HG03442 (cell line): ENCODE data around the gene SRP68.
"Not testable (repeated sequence)": the region's sequence is repeated elsewhere in the genome, so short reads cannot be mapped to it uniquely, and the experiment has no call there.

Source experiments
- ATAC-seq: cut with Tn5 transposase; IDR thresholded peaks from one replicate; pipeline ENCODE4 v1.9.1; 2021; ENCODE audit warnings: mild to moderate bottlenecking, moderate library complexity; ENCODE audit not compliant: unreplicated experiment

The SRP68 gene

DNA sequence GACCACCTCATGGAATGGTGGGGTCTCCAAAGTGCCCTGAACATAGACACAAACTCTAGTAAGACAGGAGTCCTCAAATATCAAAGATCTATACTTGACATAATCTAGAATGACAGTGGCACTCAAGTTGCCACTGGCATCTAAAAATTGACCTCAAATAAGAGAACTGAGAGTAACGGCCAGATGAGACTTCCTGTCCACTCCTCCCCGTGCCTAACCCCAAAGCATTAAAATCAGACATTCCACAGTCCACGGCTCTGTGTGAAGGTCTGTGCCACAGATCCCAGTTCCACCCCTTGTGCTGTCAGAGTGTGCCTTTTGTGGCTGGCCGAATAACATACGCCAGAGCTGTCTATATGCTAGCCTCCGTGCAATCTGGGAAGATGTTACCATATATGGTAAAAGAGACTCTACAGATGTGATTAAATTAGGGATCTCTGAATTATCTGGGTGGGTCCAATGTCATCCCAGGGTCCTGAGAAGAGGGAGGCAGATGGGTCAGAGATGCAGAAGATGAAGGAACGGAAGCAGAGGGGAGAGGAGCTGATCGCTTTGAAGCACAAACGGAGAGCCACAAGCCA is 24.2 kb downstream of the SRP68 start:
- ATAC-seq, result no peak

DNA sequence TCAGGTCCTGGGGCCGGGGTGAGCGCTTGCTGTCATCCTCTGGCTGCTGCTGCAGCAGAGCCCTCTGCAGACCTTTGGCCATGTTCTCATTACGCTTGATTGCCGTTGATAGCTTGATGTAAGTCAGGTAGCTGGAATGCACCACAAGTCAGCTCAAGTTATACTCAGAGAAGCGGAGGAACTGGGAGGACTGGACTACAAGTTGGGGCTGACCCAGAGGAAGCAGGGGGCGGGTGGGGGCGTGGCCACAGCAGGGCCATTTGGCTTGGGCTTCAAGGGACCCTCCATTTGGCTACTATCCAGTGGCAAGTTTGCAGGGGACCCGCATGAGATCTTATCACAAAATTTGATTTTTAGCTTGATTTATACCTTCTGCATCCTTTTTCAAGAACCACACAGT is 26.3 kb downstream of the SRP68 start:
- no peak for ATAC-seq

DNA sequence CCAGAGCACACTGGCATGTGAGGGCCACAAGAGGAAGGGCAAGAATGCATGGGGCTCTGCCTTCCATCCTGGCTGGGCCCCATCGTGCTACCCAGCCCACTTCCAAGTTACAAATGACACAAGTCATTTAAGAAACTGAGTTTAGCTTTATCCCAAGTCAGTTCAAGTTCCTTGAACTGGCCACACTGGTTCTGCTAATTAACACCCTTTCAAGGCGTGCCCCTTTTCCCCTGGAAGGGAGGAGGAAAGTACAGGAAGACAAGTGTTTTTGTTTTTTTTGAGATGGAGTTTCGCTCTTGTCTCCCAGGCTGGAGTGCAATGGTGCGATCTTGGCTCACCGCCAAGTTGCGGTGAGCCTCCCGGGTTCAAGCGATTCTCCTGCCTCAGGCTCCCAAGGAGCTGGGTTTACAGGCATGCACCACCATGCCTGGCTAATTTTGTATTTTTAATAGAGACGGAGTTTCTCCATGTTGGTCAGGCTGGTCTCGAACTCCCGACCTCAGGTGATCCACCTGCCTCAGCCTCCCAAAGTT is 27.8 kb downstream of the SRP68 start:
- ATAC-seq, result not testable (repeated sequence)

DNA sequence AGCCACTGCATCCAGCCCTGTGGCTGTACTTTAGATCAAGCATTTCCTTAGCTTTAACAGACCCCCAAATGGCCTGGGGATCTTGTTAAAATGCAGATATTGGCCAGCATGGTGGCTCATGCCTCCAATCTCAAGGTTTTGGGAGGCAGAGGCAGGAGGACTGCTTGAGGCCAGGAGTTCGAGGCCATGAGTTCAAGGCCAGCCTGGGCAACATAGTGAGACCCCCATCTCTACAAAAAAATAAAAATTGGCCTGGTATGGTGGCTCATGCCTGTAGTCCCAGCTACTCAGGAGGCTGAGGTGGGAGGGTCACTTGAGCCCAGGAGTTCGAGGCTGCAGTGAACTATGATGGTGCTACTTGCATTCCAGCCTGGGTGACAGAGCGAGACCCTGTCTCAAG is 29.4 kb downstream of the SRP68 start:
- not testable (repeated sequence) for ATAC-seq

DNA sequence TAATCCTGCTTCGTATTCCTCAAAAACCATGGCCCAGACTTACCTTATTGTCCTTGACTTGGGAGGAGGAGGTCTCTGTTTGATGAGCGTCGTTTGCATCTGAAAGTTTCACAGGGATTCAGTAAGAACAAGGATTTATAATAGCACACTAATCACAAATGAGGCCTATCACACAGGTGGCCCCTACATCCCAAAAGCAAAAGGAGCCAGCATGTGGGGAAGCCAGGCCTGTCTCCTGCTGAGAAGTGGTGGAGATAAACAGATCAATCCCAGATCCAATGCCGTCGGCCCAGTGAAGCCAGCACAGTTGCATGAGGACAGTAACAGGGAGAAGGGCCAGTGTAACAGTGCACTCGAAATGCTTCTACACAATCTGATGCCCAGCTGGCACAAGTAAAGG is 31.9 kb downstream of the SRP68 start:
- no peak for ATAC-seq

DNA sequence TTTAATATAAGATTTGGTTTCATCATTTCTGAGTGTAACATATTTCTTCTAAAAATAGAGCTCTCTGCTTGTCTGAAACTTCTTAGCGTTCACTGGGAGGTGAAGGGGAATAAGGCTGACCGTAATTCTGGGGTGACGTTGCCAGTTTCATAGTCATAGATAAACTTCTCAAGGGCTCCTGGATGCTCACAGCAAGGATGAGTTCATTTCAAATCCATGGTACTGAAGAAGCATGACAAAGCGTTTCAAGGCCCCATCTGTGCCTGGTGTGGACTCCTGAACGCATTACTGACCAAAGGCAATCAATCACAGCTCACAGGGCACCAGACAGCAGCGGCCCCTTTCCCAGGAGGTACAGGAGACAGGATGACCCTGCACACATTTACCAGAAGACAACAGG is 33.2 kb downstream of the SRP68 start:
- no peak for ATAC-seq

DNA sequence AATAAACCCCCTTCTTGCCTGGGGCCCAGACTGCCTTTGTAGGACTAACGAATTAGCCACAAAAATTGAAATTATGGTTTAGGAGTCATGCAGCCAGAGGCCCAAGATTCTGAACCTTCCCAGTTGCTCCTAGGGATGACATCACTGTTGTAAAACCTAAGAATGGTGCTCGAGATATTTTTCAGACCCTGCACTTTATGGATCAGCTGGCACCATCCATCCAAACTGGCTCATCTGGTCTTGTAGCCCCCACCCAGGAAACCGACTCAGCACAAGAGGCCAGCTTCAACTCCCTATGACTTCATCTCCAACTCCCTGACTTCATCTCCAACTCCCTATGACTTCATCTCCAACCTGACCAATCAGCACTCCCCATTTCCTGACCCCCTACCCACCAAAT is 34.3 kb downstream of the SRP68 start:
- ATAC-seq, result no peak

DNA sequence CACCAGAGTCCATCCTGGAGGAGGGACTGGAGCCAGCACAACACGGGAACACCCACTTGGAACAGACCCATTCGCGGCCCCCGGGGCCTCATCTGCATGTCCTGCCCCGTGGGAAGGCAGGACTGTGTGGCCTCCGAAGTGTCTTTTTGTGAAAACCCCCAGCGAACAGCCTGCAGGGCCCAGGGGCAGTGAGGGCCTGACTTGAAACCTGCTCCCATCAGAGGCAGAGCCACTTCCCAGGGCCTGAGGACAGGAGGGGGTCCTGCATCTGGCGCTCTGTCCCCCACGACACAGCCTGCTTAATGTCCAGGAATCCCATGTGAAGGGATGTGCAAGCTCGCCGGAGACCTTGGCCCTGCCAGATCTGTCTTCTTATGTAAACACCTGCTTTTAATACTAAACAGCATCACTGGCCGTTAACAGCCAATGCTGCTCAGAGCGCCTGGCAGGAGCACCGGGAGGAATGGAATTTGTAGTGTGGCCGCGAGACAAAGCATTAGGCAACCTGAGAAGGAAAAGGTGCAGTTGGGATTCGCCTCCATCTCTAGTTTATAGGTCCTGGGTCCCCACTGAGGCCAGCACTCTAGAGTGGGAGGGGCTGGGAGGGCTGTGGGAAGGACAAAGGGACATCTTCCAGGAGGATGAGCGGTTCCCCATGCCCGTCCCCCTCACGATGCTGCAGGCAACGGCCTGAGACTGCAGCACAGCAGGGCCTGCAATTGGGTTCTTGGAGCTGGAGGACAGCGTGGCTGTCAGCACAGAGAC is 35.6 kb downstream of the SRP68 start:
- no peak for ATAC-seq

DNA sequence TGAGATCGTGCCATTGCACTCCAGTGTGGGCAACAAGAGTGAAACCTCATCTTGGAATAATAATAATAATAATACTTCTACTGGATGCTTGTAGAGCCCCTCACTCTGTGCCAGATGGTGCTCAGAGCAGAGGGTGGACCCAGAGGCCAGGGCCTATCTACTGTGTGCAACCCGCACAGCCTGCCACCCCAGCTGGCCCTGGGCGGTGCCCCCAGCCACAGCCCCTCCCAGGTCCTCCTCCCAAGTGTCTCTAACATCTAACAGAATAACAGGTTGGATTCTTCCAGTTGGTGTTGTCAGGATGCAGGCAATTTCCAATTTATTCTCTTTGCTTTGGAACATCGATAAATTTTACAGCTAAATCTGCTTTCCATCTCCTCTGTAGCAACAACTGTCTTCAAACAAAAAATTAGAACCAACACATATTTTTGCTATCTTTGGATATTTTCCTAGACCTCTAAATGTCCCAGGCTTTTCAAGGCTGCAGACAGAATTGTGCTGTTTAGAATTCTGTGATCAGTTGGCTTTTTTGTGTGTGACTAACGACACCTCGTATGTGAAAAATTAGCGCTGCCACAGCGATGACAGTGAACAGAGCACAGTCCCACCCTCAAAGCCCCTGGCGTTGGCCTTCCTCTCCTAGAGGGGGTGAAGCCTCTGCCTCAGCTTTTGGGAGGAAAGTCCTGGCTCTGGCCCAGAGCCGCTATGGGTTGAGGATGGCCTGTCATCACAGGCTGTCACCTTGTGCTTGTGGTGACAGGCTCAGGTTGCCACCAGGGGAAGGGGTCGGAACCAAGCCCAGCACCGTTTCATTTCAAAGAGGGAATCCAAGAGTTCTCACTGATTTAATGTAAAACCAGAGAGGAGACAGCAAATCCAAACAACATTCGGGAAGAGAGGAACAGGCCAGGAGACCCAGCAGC is 37.6 kb downstream of the SRP68 start:
- ATAC-seq, result no peak

DNA sequence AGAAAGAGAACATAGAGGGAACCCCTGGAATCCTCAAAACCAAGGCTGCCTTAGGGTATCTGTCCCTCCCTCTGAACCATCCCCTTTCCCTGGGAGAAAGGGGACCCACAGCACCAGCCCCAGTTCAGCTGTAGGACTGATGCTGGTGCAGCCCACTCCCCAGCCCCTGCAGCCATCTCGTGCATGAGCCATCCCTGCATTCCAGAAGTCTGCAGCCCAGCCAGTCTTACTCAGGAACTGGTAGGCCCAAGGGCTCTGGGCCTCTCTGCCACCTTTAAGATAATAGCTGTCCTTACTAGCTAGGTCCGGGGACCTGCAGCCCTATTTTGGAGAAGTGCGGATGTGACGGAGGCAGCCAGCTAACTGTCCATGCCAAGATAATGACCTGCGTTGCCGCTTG is 39.2 kb downstream of the SRP68 start:
- no peak for ATAC-seq

DNA sequence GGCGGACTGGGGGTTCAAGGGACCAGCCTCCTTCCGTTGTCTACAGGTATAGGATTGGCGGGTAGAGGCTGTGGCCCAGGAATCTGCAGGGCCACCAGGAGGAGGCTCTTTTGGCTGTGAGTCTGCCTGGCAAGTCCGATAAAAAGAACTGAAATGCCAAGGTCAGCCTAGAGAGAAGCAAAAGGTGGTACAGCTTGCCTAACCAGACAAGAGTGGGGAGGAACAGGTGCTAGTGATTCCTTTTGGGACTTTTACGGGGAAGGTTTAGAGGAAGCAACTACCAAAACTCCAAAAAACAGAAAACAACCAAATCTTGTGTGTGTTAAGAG is 39.6 kb downstream of the SRP68 start:
- ATAC-seq, result no peak

DNA sequence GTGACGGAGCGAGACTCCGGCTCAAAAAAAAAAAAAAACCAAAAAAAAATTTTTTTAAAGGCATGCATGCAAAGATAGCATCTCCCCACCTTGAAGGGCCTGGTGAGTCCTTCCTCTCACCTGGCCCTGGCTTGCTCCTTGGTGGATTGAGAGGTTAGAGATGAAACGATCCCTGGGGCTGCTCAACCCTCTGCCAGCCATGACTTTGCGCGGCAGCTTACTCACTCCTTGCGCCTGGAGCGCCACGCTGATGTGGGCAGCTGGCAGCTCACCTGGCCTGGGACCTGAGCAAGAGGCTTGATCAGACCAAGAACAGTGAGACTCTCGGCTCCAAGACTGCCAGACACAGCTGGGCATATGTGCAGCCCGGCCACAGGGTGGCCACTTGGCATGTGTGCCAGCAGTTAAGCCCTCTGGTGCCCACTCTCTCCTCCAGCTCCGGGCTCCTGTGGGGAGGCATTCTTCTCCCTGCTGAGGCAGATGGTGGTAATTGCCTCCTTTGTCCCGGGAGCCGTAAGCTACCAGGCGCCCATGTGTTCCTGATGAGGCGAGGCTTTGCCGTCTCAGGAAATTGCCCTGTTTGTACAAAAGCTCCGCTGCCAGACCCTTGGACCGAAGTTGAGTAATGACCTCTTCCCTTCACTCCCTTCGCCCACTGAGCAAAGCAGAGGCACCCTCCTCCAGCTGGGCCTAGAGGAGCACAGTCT is 40.1 kb downstream of the SRP68 start:
- no peak for ATAC-seq

DNA sequence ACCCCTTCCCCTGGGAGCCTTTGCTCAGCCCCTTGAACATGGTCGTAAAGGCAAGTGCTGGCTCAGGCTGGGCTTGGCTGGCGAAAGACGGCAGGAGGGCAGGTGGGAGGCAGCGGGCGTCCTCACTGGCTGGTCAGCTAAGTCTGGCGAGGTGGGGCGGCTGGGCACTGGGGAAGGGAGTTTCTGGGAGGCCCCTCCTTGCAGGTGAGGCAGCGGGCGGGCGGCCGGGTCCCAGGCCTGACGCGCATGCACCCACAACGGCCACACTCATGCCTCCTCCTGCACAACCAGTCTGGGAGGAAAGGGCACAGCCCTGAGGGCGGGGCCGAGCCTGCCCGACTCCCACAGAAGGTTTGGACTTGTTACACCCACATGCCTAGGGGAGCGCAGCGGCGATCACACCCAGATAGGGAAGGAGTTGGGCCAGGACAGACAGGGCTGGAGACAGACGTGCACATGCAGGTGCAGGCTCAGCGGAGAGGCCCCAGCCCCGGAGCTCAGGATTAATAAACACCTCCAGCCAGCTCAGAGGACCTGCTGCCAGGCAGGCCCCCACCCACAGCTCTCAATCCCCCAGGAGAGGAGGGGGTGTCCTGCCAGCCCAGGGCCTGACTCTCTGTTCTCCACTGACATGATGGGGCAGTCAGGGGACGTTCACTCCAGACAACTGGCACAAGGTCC is 45.0 kb downstream of the SRP68 start, which contains the start of gene EVPL:
TSS of gene EVPL (minus strand) at position 148 of the 681 bp plus-strand sequence. CDS start at position 40, 108 bp downstream.
- ATAC-seq, result no peak

DNA sequence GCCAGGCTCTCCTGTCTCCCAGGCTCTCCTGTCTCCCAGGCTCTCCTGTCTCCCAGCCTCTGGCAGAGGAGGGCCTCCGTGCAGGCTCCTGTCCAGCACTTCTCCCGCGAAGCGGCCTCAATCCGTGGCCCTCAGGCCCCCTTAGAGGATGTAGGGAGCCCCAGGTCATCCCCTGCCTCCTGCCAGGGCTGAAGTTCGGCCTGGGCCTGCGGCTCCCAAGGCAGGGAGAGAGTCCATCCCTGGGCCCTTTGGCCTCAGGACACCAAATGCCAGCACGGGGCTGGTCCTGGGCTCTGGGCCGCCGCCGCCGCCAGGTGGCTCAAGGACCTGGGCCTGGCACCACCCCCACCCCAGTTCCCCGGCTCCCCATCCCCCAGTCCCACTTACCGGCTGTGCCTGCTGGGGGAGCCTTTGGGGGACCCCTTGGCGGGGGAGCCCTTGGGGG is 45.6 kb downstream of the SRP68 start:
- ATAC-seq, result no peak

DNA sequence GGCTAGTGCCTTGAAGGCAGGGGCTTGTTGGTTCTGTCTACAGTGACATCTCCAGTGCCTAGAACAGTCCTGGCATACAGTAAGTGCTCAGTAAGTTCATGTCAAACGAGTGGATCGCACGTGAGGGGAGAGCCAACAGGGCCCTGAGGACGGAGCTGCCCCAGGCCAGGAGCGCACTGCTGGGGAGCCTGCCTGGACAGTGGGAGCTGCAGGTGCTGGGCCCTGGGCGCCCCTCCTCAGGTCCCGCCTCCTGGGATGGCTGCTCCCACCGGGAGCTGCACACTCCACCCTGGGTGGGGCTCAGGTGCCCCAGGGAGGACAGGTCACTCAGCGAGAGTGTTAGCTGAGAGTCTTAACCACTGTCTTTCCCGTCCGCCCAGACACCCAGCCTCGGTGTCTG is 47.0 kb downstream of the SRP68 start:
- ATAC-seq, result no peak

DNA sequence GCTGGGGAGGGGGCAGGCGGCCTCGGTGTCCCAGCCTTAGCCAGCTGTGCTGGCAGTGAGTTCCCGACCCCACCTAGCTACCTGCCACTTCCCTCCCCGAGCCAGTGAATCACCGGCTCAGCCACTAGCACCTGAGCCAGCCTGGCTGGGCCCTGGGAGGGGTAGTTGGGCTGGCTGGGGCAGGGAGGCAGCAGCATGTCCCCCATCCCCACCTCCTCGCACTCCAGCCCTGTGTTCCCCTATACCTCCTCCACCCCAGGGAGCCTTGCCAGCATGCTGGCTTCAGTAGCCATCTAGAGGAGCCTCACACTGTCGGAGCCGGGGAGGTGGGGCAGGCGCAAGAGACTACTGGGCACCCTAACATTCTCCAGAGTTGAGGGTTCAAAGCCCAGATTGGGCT is 48.0 kb downstream of the SRP68 start:
- no peak for ATAC-seq

DNA sequence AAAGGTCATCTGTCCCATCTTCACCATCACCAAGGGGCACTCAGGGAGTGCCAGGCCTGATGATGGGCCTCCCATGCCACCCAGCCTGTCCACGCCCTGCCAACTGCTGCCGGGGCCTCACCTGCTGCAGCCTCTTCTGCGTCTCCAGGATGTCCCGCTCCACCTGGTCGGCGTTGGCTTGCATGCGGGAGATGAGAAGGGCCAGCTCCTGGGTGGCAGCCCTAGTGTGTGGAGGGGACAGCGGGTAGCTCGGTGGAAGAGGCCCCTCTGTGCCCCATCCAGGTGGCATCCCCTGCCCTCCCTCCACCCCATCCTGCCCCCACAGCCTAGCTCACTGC is 48.4 kb downstream of the SRP68 start:
- no peak for ATAC-seq

DNA sequence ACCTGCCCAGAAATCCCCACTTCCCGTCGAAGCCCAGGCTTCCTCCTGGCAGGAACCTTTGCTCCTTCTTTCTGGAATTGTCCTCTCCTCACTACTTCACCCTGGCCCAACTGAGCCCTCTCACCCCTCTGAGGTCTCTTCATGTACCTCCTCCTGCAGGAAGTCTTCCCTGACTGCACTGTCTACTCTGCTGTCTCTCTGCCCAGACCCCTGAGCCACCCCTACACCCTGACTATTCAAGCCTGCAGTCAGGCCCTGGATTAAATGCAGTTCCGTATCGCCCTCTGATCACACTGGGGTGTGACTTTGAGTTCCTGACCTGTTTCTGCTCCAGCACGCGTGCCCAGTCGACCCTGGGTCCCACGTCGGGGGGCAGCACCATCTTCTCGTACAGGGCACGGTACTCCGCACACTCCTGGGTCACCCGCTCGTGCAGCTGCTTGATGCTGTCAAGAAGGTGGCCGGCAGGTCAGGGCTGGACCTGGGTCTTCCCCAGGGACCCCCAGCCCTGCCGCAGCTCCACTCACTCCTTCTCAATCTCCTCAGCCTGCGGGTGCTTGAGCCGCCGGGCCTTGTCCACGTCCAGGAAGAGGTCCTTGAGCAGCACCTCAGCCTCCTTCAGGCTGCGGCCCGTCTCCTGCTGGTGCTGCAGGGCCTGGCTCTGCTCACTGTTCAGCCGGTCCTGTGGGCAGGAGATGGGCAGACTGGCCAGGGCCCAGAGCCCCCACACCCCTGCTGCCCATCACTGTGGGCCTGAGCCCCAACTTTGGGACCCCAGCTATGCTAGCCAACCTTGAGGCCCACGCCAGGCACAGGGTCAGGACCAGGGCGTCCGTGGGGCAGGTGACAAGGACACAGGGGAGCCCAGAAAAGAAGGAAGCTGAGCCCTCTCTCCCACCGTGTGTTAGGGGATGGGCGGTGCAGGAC is 49.1 kb downstream of the SRP68 start:
- ATAC-seq, result no peak

DNA sequence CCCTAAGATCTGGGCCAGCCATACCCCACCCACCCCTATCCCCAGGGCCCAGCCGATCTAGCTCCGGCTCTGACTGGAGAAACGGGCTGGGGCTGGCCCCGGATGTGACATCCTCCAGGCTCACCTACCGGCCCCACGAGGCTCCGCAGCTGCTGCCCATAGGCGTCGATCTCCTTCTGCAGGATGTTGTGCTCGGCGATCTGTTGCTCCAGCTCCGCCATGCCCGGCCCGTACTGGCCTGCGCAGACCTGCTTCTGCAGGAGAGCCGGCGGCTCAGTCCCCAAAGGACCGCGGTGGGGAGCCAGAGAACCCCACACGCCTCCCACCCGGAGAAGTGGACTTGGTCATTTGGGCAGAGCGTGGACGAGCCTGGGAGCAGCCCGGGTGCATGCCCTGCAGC is 50.0 kb downstream of the SRP68 start:
- no peak for ATAC-seq
